GM18909 (cell line): ENCODE measurements around the gene ZNF580.

Experiments used
- ATAC-seq: cut with Tn5 transposase; IDR thresholded peaks from one replicate; pipeline ENCODE4 v1.9.1; 2021; ENCODE audit warnings: mild to moderate bottlenecking; ENCODE audit not compliant: unreplicated experiment, poor library complexity

The ZNF580 gene

DNA sequence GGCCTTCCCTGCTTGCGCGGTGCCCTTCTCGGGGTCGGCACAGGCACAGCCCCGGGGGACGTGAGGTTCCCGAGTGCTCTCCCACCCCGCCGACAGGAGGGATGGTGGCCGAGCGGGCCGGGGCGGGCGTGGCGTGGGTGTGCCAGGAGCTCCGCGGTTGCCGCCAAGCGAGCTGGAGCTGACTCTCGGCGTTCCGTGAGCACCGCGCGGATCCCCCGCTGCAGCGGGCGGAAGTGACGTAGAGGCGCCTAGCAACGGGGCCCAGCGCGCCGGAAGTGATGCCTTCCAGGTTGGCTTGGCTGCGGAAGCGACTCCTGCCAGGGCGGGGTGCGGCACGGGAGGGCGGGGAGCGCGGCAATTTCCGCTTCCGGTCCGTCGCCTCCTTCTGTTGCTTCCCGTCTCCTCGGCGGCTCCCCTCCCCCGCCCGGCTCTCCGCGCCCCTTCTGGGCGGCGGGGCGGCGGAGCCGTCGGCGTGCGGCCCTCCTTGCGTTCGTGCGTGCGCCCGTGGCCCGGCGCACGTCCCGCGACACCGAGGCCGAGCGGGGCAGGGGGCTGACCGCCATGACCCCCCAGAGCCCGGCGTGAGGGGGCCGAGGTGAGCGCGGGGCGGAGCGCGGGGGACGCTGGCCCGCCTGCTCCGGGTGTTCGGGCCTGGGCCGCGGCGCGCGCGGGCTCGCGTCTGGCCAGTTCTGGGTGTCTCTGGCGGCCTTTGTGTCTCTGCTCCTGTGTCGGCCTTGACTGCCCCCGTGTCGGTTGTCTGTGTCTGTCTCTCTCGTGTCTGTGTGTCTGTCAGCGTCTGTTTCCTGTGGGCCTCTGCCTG lies 34.2 kb downstream of the ZNF580 start, which contains the start of gene EPN1:
TSS of gene EPN1 (plus strand) at position 386 of the 820 bp plus-strand sequence. CDS start 3,402 bp downstream, outside the sequence.
- peak; percentile 67 for ATAC-seq

DNA sequence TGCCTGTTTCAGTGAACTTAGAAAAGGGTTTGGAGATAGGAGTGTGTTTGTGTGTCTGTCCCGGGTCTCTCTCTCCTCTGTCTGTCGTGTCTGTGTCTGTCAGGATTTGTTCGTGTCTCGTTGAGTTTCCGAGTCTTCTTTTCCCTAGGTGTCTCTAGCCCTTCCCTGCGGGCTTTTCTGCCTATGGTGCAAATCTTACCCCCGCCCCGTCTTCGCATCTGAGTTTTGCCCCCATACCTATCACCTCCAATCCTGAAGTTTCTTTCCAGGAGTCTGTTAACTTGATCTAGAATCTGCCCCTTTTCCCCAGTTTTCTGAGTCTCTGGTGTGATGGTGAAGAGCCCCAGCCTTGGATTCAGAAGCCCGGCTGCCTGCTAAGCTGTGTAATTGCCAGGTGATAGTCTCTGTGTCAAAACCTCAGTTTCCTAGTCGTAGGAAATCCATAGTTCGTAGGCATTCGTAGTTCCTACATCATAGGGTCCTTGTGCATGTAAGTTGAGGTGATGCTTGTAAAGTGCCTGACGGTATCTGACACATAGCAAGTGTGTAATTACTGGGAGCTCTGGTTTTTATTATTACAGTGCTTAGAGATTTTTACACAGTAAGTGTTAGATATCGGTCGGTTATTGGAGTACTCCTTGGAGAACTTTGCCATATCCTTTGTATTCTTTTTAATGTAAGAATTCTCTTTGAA lies 35.0 kb downstream of the ZNF580 start:
- ATAC-seq, result no peak

DNA sequence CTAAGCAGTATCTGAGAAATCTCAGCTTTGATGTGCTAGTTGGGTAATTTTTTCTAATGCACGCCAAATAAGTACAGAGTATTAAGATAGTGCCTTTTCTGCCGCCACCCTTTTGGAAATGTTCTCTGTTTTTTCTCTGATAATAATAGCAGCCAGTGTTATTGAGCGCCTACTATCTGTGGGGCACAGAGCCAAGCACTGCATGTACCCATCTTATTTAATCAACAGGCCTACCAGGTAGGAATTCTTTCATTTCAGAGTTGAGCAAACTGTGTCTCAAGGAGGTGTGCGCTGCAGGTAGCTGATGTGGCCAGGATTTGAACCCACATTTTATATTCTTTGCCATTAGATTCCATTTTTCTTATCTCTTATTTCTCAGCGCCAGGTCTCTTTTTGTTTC lies 35.6 kb downstream of the ZNF580 start:
- no peak for ATAC-seq

DNA sequence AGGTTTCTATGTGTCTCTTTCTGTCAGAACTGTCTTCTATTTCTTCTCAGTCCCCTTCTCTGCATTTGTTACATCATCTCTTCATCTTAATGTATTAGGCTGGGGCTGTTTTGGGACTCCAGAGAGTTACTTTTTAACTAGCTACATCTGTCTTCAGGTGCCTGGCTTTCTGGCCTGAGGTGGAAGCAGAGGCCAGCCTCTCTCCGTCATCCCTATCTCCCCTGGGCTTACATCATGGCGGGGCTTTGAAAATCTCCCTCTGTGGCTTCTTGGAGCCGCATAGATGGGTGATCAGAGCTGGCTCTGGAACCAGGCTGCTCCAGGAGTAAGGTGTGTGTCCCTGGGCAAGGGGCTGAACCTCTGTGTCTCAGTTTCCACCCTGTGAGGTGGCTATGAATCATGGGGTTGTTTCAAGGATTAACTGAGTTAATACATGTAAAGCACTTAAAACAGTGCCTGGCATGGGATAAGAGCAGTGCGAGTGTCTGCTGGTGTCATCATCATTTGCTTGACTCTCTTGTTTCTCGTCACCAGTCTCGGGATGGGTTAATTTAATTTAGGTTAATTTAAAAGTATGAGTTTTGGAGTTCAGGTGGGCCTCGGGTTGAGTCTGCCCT lies 36.2 kb downstream of the ZNF580 start:
- ATAC-seq, result no peak

DNA sequence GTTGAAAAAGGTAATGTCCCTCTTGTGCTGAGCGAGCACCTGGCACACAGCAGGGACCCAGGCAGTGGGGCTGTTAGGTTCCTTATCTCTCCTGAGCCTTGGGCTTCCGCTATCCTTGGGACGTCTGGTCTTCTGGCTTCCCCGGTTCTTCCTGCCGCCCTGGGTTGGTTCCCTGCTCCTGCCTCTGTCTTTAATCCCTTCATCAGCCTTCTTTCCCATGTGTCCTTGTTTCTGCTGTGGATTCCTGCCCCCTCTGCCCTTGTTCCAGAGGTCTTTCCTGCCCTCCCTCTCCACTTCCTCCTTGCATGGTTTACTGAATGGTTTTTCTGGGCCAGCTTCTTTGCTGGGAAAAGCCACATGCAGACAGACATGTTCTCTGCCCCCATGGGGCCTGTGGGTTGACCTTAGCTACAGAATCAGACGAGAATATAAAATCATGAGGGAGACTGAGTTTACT lies 36.8 kb downstream of the ZNF580 start:
- ATAC-seq, result no peak

DNA sequence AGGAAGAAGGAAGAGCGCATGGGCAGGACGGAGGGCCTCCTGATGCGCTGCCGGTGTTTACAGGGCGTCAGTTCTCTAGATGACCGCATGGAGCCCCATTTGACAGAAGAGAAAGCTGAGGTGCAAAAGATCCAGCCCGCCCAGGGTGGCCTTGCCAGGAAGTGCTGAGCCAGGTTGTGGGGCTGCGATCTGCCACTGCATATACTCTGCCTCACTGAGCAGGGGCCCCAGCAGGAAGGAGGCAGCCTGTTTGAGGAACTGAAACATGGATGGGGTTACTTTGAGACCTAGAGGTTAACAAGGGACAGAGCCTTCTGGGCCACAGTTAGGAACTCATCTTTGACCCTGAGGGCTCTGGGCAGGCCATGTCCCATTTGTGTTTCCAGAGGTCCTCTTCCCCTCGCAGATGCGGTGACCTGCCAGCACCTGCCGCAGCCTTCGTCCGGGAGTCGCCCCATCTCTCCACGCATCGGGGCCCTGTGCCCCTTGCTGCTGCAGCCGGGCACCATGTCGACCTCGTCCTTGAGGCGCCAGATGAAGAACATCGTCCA lies 37.4 kb downstream of the ZNF580 start:
- ATAC-seq, result peak; percentile 78

DNA sequence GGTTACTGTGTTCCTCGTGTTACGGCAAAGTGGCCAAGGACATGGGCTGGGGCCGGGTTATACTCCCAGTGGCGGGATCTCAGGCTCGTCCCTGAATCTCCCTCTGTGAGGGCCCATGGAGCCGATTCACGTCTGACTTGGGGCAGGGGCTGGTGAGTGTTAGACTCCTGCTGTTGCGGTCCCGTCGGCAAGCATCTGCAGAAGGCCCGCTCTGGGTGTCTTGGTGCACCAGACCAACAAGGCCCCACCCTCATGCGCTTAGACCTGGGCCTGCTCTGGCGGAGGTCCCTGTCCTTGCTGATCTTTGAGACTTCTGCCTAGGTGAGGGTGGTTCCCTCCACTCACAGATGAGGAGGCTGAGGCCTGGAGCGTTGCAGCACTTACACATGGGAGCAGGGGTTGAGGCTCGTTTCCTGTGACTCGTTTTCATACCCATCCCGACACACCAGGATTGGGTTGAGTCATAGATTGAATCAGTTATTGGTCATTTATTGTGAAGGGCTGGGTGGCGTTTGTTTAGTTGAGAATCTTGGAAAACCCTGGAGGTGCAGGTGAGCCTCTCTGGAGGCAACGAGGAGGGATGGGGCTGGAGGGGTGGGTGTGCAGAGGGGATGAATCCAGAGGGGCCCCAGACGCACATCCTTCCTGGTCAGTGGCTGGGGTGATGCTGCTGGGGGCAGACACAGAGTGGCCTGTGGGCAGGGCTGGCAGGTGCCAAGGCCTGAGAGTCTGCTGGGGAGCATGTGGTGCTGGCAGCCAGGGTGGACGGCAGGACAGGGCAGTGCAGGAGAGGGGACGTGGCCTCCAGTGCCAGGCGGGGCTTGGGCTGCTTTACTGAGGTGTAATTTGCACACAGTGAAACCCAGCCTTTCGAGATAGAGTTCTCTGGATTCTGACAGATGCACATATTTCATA lies 38.8 kb downstream of the ZNF580 start:
- ATAC-seq, result no peak

DNA sequence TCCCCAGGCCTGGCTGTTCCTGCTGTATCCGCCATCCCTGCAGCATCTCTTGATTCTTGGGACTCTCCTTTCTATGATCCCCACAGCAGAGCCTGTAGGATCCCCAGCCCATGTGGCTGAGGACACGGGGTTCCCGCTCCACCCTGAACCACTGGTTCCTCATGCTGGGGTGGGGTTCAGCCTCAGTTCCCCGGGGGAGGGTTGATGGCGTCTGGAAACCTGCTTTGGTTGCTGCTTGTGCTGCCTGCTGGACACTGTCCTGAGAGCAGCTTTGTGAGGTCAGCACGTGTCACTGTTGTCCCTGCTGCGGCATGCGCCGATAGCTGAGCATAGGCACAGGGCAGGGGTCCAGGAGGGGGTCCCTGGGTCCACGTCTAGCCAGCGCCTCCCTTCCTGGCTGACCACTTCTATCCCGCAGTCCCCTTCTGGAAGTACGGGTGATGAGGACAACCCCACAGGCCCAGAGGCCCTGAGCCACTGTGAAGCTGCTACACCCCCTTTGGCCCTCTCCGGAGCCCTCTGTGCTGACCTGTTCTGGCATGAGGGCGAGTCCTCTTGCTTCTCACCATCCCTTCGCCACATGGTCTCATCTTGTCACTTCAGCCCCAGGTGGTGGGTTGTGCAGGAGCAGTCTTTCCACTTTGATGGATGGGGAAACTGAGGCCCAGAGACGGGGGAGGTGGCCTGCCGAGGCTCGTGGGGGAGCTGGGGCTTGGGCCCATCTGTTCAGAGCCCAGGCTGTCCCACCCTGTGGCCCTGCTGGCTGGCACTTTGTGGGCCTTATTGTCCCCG lies 39.7 kb downstream of the ZNF580 start:
- no peak for ATAC-seq

DNA sequence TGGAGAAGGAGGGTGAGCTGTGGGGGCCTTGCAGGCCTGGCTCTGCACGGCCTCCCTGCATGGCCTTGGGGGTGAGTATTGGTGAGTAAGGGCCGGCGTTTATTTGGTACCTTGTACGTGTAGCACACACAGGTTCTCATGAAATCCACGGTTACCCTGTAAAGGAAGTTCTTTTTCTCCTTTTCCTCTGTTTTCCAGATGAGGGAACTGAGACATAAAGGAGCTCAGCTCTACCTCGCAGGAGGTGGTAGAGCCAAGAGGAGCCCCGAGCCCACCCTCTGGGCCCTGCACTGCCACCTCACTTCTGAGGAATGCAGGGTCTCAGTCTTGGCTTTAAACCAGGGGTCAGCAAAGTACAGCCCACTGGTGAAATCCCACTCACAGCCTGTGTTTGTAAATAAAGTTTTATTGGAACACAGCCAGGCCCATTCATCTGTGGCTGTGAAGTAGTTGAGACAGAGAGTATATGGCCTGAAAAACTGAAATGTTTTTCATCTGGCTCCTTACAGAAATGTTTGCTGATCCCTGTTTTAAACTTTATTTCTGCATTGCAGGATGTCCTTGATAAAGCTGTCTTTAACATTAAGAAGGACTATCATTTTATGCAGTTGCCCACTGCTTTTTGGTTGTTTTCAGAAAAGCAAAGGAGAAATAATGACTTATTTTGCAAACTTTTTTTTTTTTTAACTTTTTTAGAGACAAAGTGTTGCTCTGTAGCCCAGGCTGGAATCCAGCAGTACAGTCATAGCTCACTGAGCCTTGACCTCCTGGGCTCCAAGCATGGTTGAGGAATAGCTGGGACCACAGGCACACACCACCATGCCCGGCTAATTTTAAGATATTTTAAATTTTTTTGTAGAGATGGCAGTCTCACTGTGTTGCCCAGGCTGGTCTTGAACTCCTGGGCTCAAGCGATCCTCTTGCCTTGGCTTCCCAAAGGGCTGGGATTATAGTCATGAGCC lies 40.6 kb downstream of the ZNF580 start:
- no peak for ATAC-seq

DNA sequence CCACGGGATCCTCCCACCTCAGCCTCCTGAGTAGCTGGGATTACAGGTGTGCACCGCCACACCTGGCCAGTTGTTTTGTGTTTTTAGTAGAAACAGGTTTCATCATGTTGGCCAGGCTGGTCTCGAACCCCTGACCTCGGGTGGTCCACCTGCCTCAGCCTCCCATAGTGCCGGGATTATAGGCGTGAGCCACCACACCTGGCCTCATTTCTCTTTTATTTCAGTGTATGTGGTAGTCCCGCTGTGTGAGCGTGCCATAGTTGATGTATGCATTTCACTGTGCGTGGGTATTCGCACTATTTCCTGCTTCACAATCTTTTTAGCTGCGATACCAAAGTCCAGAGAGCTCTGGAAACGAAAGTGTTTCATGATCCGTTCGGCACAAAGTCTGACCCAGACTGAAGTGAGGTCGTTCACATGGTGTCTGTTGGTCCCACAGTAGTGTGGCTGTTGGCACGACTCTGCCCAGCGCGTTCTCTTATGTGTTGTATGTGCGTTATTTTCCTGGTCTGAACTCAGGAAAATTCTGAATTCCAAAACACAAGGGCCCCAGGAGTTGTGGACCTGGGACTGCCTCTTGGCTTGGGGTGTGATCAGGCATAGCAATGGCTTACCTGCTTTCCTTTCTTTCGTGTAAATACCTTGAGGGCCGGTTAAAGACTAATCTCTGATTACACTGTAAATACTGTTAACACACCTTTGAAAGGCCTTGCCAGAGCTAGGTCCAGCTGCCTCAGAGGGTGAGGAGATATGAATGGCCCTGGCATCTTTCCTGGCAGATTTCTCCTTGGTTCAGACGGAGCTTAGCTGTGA lies 42.9 kb downstream of the ZNF580 start:
- ATAC-seq, result no peak

DNA sequence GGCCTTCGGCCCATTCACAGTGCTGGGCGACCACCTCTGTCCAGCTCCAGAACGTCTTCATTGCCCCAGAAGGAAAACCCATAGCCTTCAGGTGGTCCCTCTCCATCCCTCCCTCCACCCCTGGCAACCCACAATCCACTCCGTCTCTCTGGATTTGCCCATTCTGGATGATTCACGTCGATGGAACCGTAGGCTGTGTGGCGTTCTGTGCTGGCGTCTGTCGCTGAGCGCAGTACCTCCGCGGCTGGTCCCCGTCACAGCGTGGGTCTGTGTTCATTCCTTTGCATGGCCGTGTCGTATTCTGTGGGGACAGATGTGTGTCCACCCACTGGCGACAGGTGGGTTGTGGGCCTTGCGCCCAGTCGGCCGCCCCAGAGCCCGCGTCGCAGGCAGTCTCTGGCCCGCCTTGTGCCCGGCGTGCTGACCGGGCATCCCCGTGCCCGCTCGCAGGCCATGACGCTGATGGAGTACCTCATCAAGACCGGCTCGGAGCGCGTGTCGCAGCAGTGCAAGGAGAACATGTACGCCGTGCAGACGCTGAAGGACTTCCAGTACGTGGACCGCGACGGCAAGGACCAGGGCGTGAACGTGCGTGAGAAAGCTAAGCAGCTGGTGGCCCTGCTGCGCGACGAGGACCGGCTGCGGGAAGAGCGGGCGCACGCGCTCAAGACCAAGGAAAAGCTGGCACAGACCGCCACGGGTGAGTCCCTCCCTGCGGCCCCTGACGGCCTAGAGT lies 44.3 kb downstream of the ZNF580 start:
- no peak for ATAC-seq

DNA sequence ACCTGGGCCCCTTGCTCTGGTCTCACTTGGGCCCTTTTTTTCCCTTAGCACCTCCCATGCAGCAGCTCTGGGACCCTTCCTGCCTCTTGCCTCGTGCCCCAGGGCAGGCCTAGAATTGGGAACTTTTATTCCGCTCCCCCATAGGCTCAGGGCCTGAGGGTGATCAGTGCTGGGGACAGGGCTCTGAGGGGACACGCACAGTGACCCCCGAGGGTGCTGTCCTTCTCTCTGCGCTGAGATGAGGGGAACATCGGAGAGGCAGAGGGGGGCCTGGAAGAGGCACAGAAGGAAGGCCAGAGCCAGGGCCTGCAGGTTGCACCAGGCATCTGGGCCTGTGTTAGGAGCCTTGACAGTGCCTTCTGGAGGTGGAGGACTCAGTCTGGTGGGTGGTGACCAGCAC lies 45.0 kb downstream of the ZNF580 start:
- ATAC-seq, result no peak

DNA sequence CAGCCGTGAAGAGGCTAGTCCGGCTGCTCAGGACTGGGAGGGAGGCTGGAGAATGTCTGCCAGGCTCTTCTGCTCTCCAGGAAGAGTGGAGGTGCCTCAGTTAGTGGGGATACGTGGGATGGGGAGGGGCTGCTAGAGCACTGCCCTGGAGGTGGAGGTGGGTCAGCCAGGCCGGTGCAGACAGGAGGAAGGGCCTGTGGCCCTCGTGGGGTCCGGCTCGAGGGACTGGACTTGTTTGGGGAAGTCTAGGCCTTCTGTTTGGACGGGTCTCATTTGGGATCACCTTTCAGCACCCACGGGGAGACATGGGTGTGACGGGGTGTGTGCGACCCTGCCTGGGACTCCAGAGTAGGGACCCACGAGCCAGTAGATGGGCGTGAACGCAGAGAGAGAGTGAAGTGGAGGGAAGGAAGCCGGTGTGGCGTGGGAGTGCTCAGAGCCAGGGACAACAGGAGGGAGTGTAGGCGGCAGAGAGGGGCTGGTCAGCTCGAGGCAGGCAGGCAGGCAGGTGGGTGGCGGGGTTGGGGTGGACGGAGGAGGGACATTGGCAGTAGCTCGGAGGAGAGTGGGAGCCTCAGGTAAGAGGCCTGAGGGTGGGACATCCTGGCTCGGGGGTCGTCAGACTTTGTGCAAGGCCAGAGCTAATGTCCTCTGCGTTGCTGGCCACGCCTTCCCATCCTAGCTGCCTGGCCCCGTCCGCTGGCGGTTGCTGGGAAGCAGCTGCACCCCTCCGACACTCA lies 45.7 kb downstream of the ZNF580 start:
- ATAC-seq, result no peak

DNA sequence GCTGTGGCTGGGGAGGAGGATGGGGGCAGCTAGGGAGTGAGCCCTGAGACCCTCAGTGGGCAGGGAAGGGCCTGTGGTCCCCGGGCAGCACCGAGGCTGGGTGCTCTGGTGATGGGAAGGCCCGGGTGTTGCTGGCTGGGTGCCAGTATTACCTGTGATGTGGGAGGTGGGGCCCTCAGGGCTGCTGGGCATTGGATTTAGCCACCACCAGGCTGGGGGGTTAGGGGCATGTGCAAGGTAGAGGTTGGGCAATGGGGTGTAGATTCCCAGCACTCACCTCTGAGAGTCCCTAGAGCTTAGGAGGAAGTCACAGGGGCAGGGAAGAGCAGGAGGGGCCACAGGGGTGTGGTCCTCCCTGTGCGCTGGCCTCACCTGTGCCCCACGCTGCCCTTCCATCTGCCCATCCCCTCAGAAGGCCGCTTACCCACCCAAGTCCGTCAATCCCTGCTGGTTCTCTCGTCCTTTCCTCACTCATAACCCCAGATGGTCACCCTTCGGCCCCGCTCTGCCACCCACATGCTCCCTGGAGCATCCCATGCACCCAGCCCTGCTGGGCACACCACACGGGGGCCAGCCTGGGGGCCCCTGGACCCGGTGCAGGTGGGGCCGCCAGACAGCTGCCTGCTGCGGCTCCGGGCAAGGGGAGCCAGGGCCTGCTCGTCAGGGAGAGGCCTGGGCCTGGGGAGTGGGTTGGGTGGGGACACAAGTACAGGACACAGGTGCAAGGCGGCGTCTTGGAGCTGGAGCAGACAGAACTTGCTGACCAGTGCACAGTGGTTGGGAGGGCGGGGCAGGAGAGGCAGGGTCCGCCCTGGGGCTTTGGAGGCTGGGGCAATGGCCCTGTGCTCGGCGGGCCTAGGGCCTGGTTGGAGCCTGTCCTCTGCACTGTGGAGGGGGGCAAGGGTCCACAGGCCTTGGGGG lies 46.7 kb downstream of the ZNF580 start:
- ATAC-seq, result no peak
